HG02763 (cell line): Measurements from ENCODE around the gene CHCHD6.

Experiments
- ATAC-seq: cut with Tn5 transposase; IDR thresholded peaks from one replicate; pipeline ENCODE4 v1.9.1; 2021; ENCODE audit warnings: mild to moderate bottlenecking, moderate library complexity; ENCODE audit not compliant: unreplicated experiment

Gene CHCHD6

DNA sequence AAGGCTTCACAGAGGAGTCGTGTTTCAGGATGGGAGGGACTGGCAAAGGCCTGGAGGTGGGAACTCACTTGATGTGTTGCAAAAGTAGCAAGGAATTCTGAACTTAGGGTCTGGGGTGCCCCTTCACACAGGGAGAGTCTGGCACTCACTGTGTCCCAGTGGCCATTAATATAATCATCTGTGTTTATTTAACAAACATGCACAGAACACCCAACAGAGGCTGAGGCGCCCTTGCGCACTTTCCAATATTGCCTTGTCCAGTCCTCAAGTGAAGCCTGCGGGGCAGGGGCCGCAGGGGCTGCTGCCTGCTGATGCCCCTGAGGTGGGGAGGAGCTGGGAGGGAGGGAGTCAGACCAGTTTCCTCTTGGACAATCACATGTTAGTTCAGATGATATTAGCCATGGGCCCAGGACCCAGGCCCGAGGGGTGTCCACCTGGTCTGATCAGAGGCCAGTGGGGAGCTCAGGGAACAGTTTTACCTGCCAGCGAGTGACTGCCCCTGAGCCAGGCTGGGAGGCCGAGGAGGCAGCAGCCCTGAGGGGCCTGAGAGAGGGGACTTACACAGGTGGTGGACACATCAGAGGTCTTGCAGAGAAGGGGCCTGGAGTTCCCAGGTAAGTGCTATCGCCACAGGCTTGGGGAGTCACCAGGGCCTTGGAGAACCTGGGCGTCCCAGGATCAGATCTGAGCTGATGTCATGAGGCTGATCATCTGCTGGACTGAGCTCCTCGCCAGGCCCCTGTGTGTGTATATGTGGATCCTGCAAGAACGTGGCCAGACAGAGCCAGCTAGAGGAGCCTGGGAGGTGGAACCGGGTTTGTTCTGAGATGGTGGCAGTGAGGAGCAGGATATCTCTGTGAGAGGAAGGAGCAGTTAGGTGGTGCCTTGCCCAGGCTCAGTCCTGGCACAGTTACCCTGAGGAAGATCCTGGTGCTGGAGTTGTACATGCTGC lies 35.3 kb upstream of the CHCHD6 start:
- ATAC-seq, result no peak

- ATAC-seq, result no peak
Measured at GRCh38 chr3:126671521-126671920, 32.5 kb upstream of the CHCHD6 start.

DNA sequence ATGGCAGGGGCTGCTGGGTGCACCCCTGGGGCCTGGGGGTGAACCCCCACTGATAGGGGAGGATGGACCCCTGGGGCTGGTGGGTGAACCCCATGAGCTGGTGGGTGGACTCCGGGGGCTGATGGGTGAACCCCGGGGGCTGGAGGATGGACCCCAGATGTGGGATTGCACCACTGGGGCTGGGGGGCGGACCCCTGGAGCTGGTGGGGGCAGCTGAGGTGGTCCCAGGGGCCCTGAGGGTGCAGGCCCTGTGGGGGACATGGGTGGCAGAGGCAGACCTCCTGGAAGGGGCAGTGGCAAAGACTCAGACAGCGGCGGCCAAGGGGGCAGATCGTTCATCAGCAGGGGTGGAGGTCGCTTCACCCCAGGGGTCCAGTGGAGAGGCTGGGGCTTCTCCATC lies 31.7 kb upstream of the CHCHD6 start:
- ATAC-seq, result no peak

DNA sequence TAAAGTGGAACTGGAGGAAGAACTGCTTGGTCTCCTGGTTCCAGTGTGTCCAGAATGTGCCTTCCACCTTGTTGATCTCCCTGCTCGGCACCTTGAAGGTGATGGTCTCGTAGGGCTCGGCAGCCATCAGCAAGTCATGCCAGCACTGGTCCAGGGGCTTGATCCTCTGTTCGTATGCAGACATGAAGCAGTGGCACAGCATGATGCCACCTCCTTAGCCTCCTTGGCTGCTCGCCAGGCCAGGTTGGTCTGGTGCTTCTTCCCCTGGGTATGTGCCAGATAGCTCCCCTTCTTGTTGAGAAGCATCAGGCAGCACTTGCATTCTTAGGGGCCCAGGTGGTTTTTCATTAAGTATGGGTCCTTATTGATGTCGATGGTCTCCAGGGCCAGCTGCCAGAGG lies 31.3 kb upstream of the CHCHD6 start:
- ATAC-seq, result no peak

- no peak for ATAC-seq
Measured at GRCh38 chr3:126676919-126677705, 26.9 kb upstream of the CHCHD6 start.

GRCh38 chr3:126677862-126678503 lies 26.1 kb upstream of the CHCHD6 start:
- no peak for ATAC-seq

DNA sequence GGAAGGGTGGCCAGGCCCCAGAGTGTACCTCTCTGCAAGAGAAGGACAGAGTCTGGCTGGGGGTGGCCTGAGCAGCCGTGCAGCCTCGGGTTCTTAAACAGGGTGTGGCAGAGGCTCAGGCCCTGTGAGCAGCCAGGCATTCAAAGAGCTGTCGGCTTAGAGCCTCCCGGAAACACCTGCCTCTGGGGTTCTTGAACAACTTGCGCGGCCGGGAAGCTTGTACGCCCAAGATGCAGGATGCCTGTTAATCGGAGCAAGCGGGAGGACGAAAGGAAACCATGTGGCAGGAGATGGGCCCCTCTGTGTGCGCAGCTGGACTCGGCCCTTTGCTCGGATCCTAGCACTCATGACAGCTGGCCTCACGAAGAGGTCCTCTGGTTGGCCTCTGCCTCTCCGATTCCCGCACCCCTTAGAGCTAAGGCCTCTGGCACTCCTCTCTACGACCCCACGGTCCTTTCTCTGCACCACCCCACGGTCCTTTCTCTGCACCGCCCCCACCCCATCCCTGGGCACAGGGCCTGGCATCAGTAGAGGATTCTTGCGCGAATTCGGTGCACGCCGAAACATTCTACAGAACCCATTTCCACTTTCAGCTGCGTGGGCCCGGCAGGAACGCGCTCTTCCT lies 25.2 kb upstream of the CHCHD6 start:
- ATAC-seq, result no peak

DNA sequence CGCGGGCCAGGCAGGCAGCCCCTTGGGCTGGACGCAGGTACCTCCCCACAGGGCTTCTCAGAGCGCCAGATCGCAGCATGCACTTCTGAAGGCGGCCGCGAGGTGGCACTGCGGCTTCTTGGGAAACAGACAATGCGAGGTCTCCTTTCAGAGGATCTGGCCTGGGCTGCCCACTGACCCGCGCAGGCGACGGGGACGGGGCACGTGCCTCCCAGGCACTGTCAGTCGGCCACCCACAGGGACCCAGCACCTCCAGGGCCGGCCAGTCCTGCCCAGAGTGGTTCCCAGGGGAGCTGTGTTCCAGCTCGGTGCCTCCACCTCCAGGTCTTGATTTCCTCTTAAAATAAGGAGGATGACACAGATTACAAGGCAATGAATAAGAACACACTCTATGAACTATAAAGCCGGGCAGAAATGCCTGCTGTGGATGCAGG lies 24.7 kb upstream of the CHCHD6 start:
- ATAC-seq, result no peak

- no peak for ATAC-seq
Measured at GRCh38 chr3:126679831-126680666, 24.0 kb upstream of the CHCHD6 start.

GRCh38 chr3:126680667-126681055 lies 23.4 kb upstream of the CHCHD6 start:
- ATAC-seq, result no peak

- ATAC-seq, result no peak
Measured at GRCh38 chr3:126682009-126682408, 22.0 kb upstream of the CHCHD6 start.

DNA sequence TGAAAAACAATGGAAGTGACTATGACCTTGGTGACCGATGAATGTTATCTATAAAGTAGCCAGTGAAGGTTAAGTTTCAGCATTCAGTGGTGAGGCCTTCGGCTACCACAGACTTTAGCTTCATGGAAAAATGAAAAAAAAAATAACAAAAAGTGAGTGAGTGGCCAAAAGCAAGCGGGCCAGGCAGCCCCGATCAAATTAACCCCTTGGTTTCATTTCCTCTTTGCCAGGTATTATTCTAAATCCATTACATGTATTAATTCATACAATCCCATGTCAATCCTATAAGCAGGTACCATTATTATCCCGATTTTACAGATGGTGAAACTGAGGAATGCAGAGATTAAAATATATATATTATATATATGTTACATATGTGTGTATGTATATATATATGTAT lies 21.0 kb upstream of the CHCHD6 start:
- no peak for ATAC-seq

DNA sequence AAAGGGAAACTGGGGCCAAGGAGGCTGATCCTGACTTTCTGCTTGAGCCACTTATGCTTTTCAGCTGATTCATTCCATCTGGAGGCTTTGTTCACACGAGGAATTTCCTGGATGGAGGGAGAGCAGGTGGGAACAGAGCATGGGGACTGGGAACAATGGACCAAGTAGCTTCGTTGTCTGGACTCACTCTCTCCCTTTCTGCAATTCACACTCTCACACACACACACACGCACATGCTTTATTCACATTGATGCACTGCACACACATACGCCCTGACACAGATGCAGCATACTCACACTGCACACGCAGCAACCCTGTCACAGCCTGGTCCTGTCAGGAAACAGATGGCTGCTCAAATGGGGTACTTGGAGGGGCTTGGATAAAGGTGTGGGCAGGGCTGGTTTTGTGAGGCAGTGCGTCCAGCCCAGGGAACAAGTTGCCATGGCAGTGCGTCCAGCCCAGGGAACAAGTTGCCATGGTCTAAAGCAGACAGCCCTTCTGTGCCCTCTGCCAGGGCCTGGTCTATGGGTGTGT lies 19.8 kb upstream of the CHCHD6 start:
- no peak for ATAC-seq

- ATAC-seq, result no peak
Measured at GRCh38 chr3:126685021-126685420, 19.0 kb upstream of the CHCHD6 start.

GRCh38 chr3:126685493-126685892 lies 18.5 kb upstream of the CHCHD6 start:
- ATAC-seq, result no peak

DNA sequence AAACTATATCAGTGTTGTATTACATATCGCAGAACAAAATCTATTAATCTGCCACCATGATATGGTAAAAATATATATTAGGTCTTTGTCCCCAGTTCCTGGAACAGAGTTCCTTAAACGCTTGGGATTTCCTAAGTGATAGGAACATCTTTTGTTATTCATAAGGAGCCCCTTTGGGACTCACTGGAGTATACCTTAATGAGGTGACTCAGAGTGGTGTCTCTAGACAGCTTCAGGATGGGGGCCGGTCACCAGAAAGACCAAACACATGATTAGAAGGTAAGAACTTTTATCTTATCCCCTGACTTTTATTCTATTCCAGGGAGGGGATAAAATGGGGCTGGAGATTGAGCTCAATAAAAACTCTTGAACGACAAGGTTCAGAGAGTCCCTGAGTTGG lies 12.3 kb upstream of the CHCHD6 start:
- ATAC-seq, result no peak

- no peak for ATAC-seq
Measured at GRCh38 chr3:126692858-126693257, 11.2 kb upstream of the CHCHD6 start.

- ATAC-seq, result no peak
Measured at GRCh38 chr3:126693921-126694320, 10.1 kb upstream of the CHCHD6 start.

DNA sequence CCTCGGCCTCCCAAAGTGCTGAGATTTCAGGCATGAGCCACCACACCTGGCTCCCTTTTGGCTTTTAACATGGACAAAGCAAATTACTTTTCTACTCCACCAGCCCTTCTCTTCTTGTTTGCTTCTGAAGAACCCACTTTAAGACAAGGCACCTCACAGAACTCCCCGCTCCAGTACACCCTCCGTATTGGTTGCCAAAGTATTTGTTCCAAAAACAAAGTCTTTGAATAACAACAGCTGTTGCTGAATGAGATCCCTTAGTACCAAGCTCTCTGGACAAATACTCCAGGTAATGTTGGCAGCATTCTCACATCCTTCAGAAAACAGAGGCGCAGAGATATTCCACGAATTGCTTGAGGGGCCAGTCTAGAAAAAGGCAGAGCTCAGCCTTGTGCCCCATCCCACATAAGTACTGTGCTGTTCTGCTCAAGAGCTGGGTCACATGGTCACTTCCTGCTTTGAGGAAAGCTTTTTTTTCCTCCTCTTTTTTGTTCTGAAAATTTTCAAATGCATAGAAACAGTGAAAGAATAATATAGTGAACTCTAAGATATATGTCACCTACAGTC lies 7.3 kb upstream of the CHCHD6 start:
- ATAC-seq, result no peak

GRCh38 chr3:126699011-126699410 lies 5.0 kb upstream of the CHCHD6 start:
- ATAC-seq, result no peak
